NCI-H2227 (cell line): Measurements from ENCODE around the gene ACSM2A.
"Not testable (repeated sequence)": the region's sequence is repeated elsewhere in the genome, so short reads cannot be mapped to it uniquely, and the experiment has no call there.

Experiments
- DNase-seq: peaks from one replicate; lab custom pipeline; 2025; ENCODE audit not compliant: unreplicated experiment; lab: John Stamatoyannopoulos, UW

The ACSM2A gene

DNA sequence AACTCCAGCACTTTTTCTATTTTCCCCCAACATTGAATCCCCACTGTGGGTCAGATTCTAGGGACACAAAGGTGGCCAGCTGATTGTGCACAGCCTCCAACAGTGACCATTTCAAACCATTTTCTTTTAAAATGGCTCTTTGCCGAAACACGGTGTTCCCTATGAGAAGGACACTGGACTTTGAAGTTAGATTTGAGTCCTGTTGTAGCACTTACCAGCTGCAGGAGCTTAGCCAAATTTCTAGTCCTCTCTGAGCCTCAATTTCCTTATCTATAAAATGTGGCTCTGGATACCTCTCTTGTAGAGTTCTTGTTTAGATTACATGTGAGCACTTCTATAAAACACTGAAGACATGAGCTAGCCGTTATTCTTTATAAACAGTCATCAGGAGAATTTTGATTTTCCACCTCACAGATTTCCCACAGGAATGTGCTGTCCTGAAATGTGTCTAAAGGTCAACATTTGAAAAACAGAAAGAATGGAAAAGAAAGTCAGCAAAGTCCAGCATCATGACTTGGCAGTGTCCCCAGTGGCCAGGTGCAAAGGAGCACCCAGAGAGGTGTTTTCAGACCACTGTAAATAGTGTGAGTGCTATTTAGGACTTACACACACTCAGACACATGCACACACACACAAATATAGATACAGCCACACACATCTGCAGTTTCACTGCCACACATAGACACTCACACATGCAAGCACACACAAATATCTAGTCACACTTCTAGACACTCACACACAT lies 4.5 kb upstream of the ACSM2A start:
- not testable (repeated sequence) for DNase-seq

GRCh38 chr16:20453633-20454032 lies 2.3 kb downstream of the ACSM2A start:
- DNase-seq, result not testable (repeated sequence)

GRCh38 chr16:20459227-20459626 lies 7.9 kb downstream of the ACSM2A start:
- not testable (repeated sequence) for DNase-seq

- DNase-seq, result not testable (repeated sequence)
These were observed 9.0 kb downstream of the ACSM2A start for GRCh38 chr16:20460313-20460712.

DNA sequence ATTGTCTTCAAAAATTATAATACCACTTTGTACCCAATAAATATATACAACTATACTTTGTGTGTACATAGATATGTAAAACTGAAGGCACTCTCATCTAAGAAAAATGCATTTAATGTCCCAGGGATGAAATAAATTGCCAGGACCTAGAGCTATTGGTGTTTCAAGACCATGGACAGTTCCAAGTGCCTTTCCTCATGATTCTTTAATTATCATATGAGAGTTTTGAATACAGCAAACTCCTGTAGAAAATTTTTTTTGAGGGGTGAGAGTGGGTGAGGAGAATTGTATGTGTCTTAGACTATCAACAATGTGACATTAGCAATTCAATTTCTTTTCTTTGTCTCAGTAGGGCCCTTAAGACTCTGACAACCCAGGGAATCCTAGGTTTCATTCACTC lies 17.6 kb downstream of the ACSM2A start:
- DNase-seq, result not testable (repeated sequence)

DNA sequence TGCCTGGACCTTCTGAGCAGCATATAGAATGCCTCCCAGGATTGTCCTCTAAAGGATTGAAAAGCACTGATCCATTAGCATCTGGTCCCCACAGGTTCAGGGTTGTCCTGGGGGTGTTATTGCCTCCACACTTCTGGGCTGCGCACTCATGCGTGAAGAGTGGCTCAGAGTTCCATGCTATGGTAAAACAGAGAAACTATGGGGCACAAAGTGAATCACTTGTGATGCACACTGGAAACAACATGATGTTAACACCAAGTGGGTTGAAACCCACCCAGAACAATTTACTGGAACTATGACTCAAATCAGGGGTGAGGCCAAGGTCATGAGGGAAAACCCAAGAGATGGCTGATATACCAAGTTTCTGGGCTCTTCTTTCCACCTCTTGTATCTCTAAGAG lies 18.6 kb downstream of the ACSM2A start:
- not testable (repeated sequence) for DNase-seq

DNA sequence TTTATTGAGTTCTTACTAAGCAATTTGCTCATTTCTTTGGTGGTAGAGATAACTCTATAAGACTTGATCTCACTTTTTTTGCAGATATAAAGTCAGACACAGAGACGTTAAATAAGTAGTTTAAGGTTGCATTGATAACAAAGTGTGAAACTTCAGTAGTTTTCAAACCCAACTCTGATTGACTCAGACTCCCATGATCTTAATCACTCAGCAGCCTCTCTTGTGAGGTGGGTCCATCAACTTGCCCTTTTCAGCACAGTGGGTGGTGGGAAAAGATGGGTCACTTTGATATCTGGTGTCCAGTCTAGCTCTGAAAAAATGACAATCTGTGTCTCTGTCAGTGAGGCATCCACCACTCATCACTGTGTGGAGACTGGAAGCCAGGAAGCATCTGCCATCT lies 19.4 kb downstream of the ACSM2A start:
- DNase-seq, result not testable (repeated sequence)

- not testable (repeated sequence) for DNase-seq
These were observed 25.9 kb downstream of the ACSM2A start for GRCh38 chr16:20477188-20477744.

GRCh38 chr16:20483989-20484388 lies 32.7 kb downstream of the ACSM2A start:
- not testable (repeated sequence) for DNase-seq

DNA sequence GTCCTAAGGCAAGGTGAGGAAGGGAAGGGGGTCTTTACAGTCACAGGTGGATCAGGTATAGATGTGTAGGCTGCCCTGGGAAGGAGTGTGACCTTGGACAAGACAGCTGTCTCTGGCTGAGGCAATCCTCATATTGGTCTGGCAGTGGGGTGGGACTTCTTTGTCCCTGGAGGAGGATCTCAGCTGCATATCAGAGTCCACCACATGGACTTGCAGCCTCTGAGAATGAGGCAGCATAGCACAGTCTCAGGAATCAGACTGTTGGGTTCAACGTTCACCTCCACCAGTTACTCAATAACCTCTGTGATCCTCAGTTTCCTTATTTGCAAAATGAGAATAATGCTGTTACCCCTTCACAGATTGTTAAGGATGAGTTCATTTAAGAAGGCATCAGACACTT lies 33.4 kb downstream of the ACSM2A start:
- DNase-seq, result no peak

- DNase-seq, result no peak
These were observed 34.1 kb downstream of the ACSM2A start for GRCh38 chr16:20485408-20485807.

GRCh38 chr16:20490994-20491393 lies 39.7 kb downstream of the ACSM2A start:
- DNase-seq, result not testable (repeated sequence)

DNA sequence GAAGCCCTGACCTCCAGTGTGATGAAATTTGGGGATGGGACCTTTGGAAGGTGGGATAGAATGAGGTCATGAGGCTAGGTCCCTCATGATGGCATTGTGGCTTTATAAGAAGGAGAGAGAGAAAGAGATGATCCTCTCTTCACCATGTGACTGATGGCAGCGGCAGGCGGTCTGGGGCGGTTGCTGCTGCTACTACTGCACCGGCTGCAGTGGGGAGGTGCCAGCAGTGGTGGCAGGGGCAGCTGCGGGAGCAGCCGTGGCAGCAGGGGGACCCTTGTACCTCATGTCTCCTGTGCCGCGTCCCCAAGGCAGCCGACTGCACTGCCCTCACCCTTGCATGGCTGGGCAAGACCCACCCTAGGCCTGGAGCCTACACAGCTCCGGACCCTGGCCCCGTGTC lies 40.1 kb downstream of the ACSM2A start:
- not testable (repeated sequence) for DNase-seq

DNA sequence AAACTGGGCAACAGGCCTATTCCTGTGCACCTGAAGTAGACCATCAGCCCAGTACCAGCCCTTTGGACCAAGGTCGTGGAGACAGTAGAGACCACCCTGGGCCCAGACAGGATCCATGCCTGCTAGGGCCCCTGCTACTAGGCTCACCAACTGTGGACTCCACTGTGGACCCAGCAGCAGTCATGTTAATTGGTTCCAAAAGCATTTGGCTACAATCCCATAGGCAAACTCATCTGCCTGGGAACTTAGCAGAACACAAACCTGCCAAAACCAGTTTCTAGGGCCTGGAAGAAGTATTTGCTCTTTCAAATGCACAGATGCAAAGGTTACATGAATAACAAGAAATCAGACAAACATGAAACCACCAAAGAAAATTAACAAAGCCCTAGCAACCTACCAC lies 53.1 kb downstream of the ACSM2A start:
- DNase-seq, result no peak

DNA sequence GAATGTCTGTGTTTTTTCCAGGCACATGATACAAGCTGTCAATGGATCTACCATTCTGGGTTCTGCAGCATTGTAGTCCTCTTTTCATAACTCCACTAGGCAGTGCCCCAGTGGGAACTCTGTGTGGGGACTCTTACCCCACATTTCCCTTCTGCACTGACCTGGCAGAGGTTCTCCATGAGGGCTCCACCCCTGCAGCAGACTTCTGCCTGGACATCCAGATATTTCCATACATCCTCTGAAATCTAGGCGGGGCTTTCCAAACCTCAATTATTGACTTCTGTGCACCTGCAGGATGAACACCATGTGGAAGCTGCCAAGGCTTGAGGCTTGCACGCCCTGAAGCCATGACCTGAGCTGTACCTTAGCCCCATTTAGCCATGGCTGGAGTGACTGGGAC lies 56.0 kb downstream of the ACSM2A start:
- DNase-seq, result no peak

- no peak for DNase-seq
These were observed 59.0 kb downstream of the ACSM2A start for GRCh38 chr16:20510323-20510722.

DNA sequence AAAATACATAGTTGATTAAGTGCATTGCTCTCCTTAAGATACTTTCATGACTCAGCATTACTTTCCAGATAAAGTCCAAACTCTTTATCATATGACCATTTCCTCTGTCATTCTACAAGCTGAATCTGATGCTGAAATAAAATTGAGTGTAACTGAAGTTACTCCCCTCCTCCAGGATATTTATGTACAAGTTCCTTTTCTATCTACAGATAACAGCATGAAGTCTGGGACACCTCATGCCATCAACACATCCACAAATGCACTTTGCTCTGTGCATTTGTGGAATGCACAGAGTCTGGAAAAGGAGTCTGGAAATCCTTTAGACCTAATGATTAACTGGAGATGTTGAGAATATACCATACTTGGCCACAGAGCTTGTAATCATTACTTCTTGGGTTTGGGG lies 64.4 kb downstream of the ACSM2A start:
- no peak for DNase-seq

DNA sequence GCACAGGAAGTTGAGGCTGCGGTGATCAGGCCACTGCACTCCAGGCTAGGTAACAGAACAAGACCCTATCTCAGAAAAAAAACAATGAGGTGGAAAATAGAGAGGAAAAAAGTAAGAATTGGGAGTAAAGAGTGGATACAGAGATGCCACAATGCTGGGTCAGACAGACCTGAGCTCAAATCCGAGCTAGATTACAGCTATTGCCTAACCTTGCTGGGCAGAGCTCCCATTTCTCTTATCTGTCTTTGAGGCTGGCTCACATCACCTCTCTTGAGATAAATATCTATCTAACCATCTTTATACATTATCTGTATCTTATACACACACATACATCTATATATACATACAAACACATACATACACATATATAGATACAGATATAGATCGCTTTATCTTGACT lies 65.8 kb downstream of the ACSM2A start:
- no peak for DNase-seq

GRCh38 chr16:20519231-20519630 lies 67.9 kb downstream of the ACSM2A start:
- DNase-seq, result no peak

DNA sequence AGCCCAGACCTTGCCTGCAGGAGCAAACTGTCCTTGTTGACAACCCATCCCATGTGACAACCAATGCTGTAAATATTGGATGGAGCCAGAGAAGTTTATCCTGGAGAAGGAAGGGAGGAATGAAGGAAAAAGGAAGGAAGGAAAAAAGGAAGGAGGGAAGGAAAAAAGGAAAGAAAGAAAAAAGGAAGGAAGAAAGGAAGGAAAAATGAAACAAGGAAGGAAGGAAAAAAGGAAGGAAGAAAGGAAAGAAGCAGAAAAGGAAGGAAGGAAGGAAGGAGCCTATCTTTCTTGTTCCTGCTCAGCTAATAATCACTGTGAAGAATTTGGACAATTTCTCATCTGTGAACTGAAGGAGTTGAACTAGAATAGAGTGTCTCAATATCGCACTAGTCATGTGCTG lies 68.8 kb downstream of the ACSM2A start:
- DNase-seq, result no peak

GRCh38 chr16:20531795-20532194 lies 80.5 kb downstream of the ACSM2A start:
- not testable (repeated sequence) for DNase-seq

DNA sequence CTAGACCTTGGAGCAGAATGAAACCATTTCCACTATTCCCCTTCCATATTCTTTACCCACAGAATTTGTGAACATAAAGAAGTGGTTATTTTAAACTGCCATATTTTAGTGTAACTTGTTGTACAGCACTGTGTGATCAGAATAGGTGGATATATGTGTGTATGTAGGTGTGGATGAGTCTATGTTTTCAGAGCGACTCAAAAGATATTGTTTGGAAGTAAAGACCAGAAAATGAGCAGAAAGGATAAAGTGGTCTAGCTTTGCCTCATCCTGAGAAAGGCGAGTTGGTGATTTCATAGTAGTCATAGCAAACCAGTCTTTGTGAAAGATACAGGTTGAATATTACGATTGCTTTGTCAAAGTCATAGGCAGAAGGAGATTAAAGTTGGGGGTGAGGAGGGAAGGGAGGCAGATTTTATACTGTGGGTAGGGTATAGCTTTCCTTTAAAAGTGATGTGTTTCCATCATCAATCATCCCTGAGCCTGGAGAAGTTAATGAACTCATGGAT lies 81.0 kb downstream of the ACSM2A start:
- not testable (repeated sequence) for DNase-seq

DNA sequence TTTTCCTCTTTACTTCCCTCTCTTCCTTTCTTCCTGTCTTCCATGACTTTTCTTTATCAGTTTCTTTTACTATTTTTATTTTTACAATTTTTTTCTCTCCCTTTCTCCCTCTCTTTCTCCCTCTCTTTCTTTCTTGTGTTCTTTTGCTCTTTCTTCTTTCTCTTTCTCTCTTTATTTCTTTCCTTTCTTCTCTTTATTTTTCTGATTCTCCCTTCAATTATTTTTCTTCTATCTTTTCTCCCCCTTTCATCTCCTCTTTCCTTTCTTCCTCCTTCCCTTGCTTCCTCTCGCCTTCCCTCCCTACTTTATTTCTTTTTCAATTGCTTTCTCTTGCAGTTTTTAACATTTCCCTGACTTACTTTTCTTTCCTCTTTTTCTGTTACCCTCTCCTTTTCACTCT lies 85.3 kb downstream of the ACSM2A start:
- DNase-seq, result not testable (repeated sequence)
